Measurements from ENCODE around the gene PPARA. TPM values are rescaled to one million over a fixed set of nuclear protein-coding genes. Genes with fewer than 3 reads are reported as not detected.

The PPARA gene
- total RNA-seq, 2 donors from 2014 or later = 48.4 to 67.1 TPM

- H3K4me3 ChIP-seq = no peak overlapping the region
- peak overlapping the region; percentile 80 for H3K27ac ChIP-seq
- H3K4me1 ChIP-seq = peaks cover 0 to 100% of the 10 kb centered on the region in 2 donors
- no peak for TF ChIP-seq CTCF (IDR thresholded peaks at IDR 0.05)
- H3K36me3 ChIP-seq = peaks cover 72% of the 10 kb centered on the region
- H3K27me3 ChIP-seq = no peaks in the 10 kb centered on the region
- no peak for DNase-seq (ENCODE audit: low spot score)
- no peaks in the 10 kb centered on the region for H3K9me3 ChIP-seq
Measured at GRCh38 chr22:46104170-46104880, 46.0 kb upstream of the PPARA start.

- H3K27ac ChIP-seq = peak overlapping the region; percentile 80
- no peak for DNase-seq (ENCODE audit: low spot score)
- no peak for TF ChIP-seq CTCF (IDR thresholded peaks at IDR 0.05)
- H3K4me3 ChIP-seq = no peak overlapping the region
- H3K4me1 ChIP-seq = peaks cover 0 to 100% of the 10 kb centered on the region in 2 donors
- H3K36me3 ChIP-seq = peaks cover 71% of the 10 kb centered on the region
- no peaks in the 10 kb centered on the region for H3K27me3 ChIP-seq
- H3K9me3 ChIP-seq = no peaks in the 10 kb centered on the region
Measured at GRCh38 chr22:46104881-46105493, 45.3 kb upstream of the PPARA start.

- Histone ChIP-seq H3K27ac (peak overlapping the region; percentile 80), H3K9me3 (no peaks in the 10 kb centered on the region), H3K27me3 (no peaks in the 10 kb centered on the region), H3K4me3 (no peak overlapping the region), H3K4me1 (peaks cover 0 to 100% of the 10 kb centered on the region in 2 donors), H3K36me3 (peaks cover 70% of the 10 kb centered on the region)
- no peak for TF ChIP-seq CTCF (IDR thresholded peaks at IDR 0.05)
- DNase-seq (ENCODE audit: low spot score) = no peak
Measured at GRCh38 chr22:46105494-46106278, 44.6 kb upstream of the PPARA start.

- no peaks in the 10 kb centered on the region for H3K27me3 ChIP-seq
- no peak overlapping the region for H3K4me3 ChIP-seq
- H3K36me3 ChIP-seq = peaks cover 66% of the 10 kb centered on the region
- peaks cover 0 to 98% of the 10 kb centered on the region in 2 donors for H3K4me1 ChIP-seq
- TF ChIP-seq CTCF (IDR thresholded peaks at IDR 0.05) = no peak
- H3K27ac ChIP-seq = peak overlapping the region; percentile 80
- no peaks in the 10 kb centered on the region for H3K9me3 ChIP-seq
- DNase-seq (ENCODE audit: low spot score) = no peak
Measured at GRCh38 chr22:46106279-46107022, 43.9 kb upstream of the PPARA start.

GRCh38 chr22:46107089-46107664, 43.1 kb upstream of the PPARA start:
- no peak for TF ChIP-seq CTCF (IDR thresholded peaks at IDR 0.05)
- peak overlapping the region; percentile 80 for H3K27ac ChIP-seq
- no peaks in the 10 kb centered on the region for H3K27me3 ChIP-seq
- H3K36me3 ChIP-seq = peaks cover 65% of the 10 kb centered on the region
- no peak overlapping the region for H3K4me3 ChIP-seq
- H3K9me3 ChIP-seq = no peaks in the 10 kb centered on the region
- no peak for DNase-seq (ENCODE audit: low spot score)
- H3K4me1 ChIP-seq = peaks cover 0 to 98% of the 10 kb centered on the region in 2 donors
